IMR-90 (cell line): ENCODE results near the gene LIMS1.

Source experiments
- FOS ChIP-seq: fragments of 150-350 bp; IDR thresholded peaks from 2 replicates; pipeline ENCODE4 v1.6.1; 2016; ENCODE audit warnings: low read depth, low read length
- POLR2A ChIP-seq: IDR thresholded peaks from 2 replicates; pipeline ENCODE4 v1.6.1; 2012; ENCODE audit warnings: mild to moderate bottlenecking, low read depth, low read length

DNA sequence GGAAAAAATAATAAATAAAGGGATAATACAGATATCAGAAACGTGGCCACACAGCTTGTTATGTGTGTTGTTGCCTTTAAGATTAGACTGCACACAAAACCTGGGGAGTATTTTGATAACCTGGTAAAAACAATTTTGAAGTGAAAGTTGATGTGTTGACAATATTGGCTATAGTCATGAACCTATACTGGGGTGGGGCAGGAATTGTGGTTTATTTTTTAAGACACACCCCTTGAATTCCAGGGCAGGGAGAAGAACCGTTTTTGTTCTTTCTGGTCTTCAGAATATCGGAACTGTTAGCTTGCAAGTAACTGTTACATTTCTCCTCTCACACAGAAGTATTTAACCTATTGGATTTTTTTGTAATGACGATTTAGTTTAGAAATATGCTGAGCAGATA lies 80.4 kb downstream of the LIMS1 start:
- TF ChIP-seq POLR2A (no peak), FOS (no peak)
